Tibial artery (tissue), 4 donors: ENCODE measurements around the gene SOBP.

ENCODE experiments used
- DNase-seq, 2 donors: peaks; one replicate each; pipeline ENCODE4 v3.0.0-alpha.2; 2019
- H3K27ac ChIP-seq, 2 donors: fragments of 200-600 bp; sonication (generic) in 1 of 2; 1 replicate in 1 of 2; 2 replicates in 1 of 2; pipeline ENCODE4 v1.5.1; 2018 to 2019; ENCODE audit warnings: mild to moderate bottlenecking in 1 of 2
- H3K27me3 ChIP-seq, 2 donors: fragments of 200-600 bp; sonication (generic) in 1 of 2; one replicate each; pipeline versions ENCODE4 v1.5.1 to v1.6.0; 2016 to 2019
- H3K36me3 ChIP-seq, 3 donors: fragments of 200-600 bp; sonication (generic) in 2 of 3; one replicate each; pipeline ENCODE4 v1.5.1; 2016 to 2019; ENCODE audit warnings: mild to moderate bottlenecking in 2 of 3
- H3K4me1 ChIP-seq, 4 donors: fragments of 200-600 bp; sonication (generic) in 2 of 4; 1 replicate in 3 of 4; 2 replicates in 1 of 4; pipeline ENCODE4 v1.5.1; 2016 to 2019
- H3K4me3 ChIP-seq, 2 donors: fragments of 200-600 bp; sonication (generic) in 1 of 2; 1 replicate in 1 of 2; 2 replicates in 1 of 2; pipeline ENCODE4 v1.5.1; 2018 to 2019; ENCODE audit warnings: mild to moderate bottlenecking in 2 of 2
- H3K9me3 ChIP-seq, 3 donors: fragments of 200-600 bp; sonication (generic) in 1 of 3; one replicate each; pipeline ENCODE4 v1.5.1; 2016 to 2019
- CTCF ChIP-seq, 2 experiments: fragments of 200-600 bp in 1 of 2; fragments of 450-650 bp in 1 of 2; IDR thresholded peaks; one replicate each; pipeline ENCODE4 v1.5.1; 2017 to 2019; ENCODE audit warnings: antibody characterized with exemption in 2 of 2, mild to moderate bottlenecking in 1 of 2, moderate library complexity in 1 of 2
- intact Hi-C: fragments of 100-400 bp; cut with DNase I; formaldehyde crosslinking; loops from one replicate; pipeline ENCODE4 v1.15.0; 2023; ENCODE audit warnings: low total_unique reads

Gene SOBP

GRCh38 chr6:107557698-107558097 is 67.8 kb downstream of the SOBP start:
- TF ChIP-seq CTCF (IDR thresholded peaks at IDR 0.05), result no peak
- peaks cover 0 to 18% (median 7%) of the 10 kb centered on the region in 4 donors for H3K4me1 ChIP-seq
- no peaks in the 10 kb centered on the region for H3K9me3 ChIP-seq
- H3K4me3 ChIP-seq, result no peak overlapping the region
- no peaks in the 10 kb centered on the region for H3K27me3 ChIP-seq
- peaks cover 0 to 10% (median 0%) of the 10 kb centered on the region in 3 donors for H3K36me3 ChIP-seq
- H3K27ac ChIP-seq, result no peak overlapping the region
- intact Hi-C loops, result no loop called here
- no peak for DNase-seq

- no peaks in the 10 kb centered on the region for H3K27me3 ChIP-seq
- H3K27ac ChIP-seq, result peak overlapping the region; percentile 77 to 79
- H3K4me1 ChIP-seq, result peaks cover 0 to 40% (median 17%) of the 10 kb centered on the region in 4 donors
- peak overlapping the region in 1 of 2 donors; percentile 2 for H3K4me3 ChIP-seq
- peaks cover 0 to 3% (median 0%) of the 10 kb centered on the region in 3 donors for H3K36me3 ChIP-seq
- no peaks in the 10 kb centered on the region for H3K9me3 ChIP-seq
- intact Hi-C loops, result loop anchor here (5.0 kb wide), 1 partner anchor 68 kb away; the partner anchor contains the start of gene SOBP
- no peak for DNase-seq
- TF ChIP-seq CTCF (IDR thresholded peaks at IDR 0.05), result no peak
Observed at GRCh38 chr6:107560657-107561056, 70.7 kb downstream of the SOBP start.

- Histone ChIP-seq H3K27ac (peak overlapping the region; percentile 77 to 79), H3K9me3 (no peaks in the 10 kb centered on the region), H3K27me3 (no peaks in the 10 kb centered on the region), H3K4me3 (no peak overlapping the region), H3K4me1 (peaks cover 0 to 41% (median 17%) of the 10 kb centered on the region in 4 donors), H3K36me3 (no peaks in the 10 kb centered on the region)
- intact Hi-C loops, result loop anchor here (5.0 kb wide), 1 partner anchor 69 kb away; the partner anchor contains the start of gene SOBP
- DNase-seq, result peak; percentile 70 to 87
- no peak for TF ChIP-seq CTCF (IDR thresholded peaks at IDR 0.05)
Observed at GRCh38 chr6:107561306-107561705, 71.4 kb downstream of the SOBP start.

- intact Hi-C loops, result loop anchor here (5.0 kb wide), 1 partner anchor 72 kb away; the partner anchor contains the start of gene SOBP
- peak overlapping the region in 1 of 2 donors; percentile 2 for H3K4me3 ChIP-seq
- no peak for TF ChIP-seq CTCF (IDR thresholded peaks at IDR 0.05)
- H3K4me1 ChIP-seq, result peaks cover 0 to 41% (median 17%) of the 10 kb centered on the region in 4 donors
- no peak for DNase-seq
- peak overlapping the region; percentile 62 to 64 for H3K27ac ChIP-seq
- no peaks in the 10 kb centered on the region for H3K27me3 ChIP-seq
- no peaks in the 10 kb centered on the region for H3K9me3 ChIP-seq
- no peaks in the 10 kb centered on the region for H3K36me3 ChIP-seq
Observed at GRCh38 chr6:107563694-107564588, 74.0 kb downstream of the SOBP start.

- H3K36me3 ChIP-seq, result no peaks in the 10 kb centered on the region
- intact Hi-C loops, result loop anchor here (5.0 kb wide), 1 partner anchor 72 kb away; the partner anchor contains the start of gene SOBP
- TF ChIP-seq CTCF (IDR thresholded peaks at IDR 0.05), result no peak
- H3K4me3 ChIP-seq, result peak overlapping the region in 1 of 2 donors; percentile 2
- DNase-seq, result no peak
- peaks cover 0 to 41% (median 17%) of the 10 kb centered on the region in 4 donors for H3K4me1 ChIP-seq
- no peaks in the 10 kb centered on the region for H3K9me3 ChIP-seq
- H3K27me3 ChIP-seq, result no peaks in the 10 kb centered on the region
- peak overlapping the region; percentile 62 to 64 for H3K27ac ChIP-seq
Observed at GRCh38 chr6:107564589-107564951, 74.7 kb downstream of the SOBP start.
